SK-N-SH treated with all-trans-retinoic acid at 6 μM for 48 hours (cell line): Measurements from ENCODE around the gene NR2C1.

Experiments
- ARNTL ChIP-seq: fragments of 450-650 bp; formaldehyde crosslinking; IDR thresholded peaks from 2 replicates; pipeline ENCODE4 v1.5.0; 2020; ENCODE audit warnings: low read depth, mild to moderate bottlenecking, moderate library complexity, borderline replicate concordance
- CREB5 ChIP-seq: fragments of 250-450 bp; sonication (Bioruptor Pico); IDR thresholded peaks from 2 replicates; pipeline ENCODE4 v1.5.1; 2020; ENCODE audit warnings: low read depth, mild to moderate bottlenecking, moderate library complexity
- ESRRG ChIP-seq: fragments of 250-450 bp; sonication (Bioruptor Pico); IDR thresholded peaks from 2 replicates; pipeline ENCODE4 v1.6.1; 2021; ENCODE audit warnings: mild to moderate bottlenecking
- GLIS3 ChIP-seq: fragments of 250-450 bp; sonication (Bioruptor Pico); IDR thresholded peaks from 2 replicates; pipeline ENCODE4 v1.5.0; 2020; ENCODE audit warnings: mild to moderate bottlenecking, moderate library complexity
- ISL1 ChIP-seq: fragments of 250-450 bp; sonication (Bioruptor Pico); IDR thresholded peaks from 2 replicates; pipeline ENCODE4 v2.1.2; 2022; ENCODE audit warnings: mild to moderate bottlenecking, moderate library complexity
- POU6F1 ChIP-seq: fragments of 250-450 bp; sonication (Bioruptor Pico); IDR thresholded peaks from 2 replicates; pipeline ENCODE4 v1.8.0; 2021; ENCODE audit warnings: low read depth, mild to moderate bottlenecking, moderate library complexity, borderline replicate concordance
- TOX ChIP-seq: fragments of 250-450 bp; sonication (Bioruptor Pico); IDR thresholded peaks from 2 replicates; pipeline ENCODE4 v1.8.0; 2021; ENCODE audit warnings: mild to moderate bottlenecking, moderate library complexity, borderline replicate concordance
- TSHZ2 ChIP-seq: fragments of 250-450 bp; sonication (Bioruptor Pico); IDR thresholded peaks from 2 replicates; pipeline ENCODE4 v1.5.0; 2020; ENCODE audit warnings: mild to moderate bottlenecking, moderate library complexity
- ZC3H10 ChIP-seq: fragments of 250-450 bp; sonication (Bioruptor Pico); IDR thresholded peaks from 2 replicates; pipeline ENCODE4 v1.5.1; 2021; ENCODE audit warnings: mild to moderate bottlenecking, moderate library complexity
- ZFP3 ChIP-seq: fragments of 250-450 bp; sonication (Bioruptor Pico); IDR thresholded peaks from 2 replicates; pipeline ENCODE4 v1.5.0; 2020; ENCODE audit warnings: mild to moderate bottlenecking, moderate library complexity

- TF ChIP-seq ARNTL (CRISPR knock-in tag) (no peak), ZC3H10 (CRISPR knock-in tag) (no peak), ZFP3 (CRISPR knock-in tag) (no peak), POU6F1 (no peak), GLIS3 (CRISPR knock-in tag) (no peak), CREB5 (no peak), ESRRG (no peak), TSHZ2 (CRISPR knock-in tag) (no peak), ISL1 (CRISPR knock-in tag) (no peak), TOX (CRISPR knock-in tag) (no peak)
Observed at GRCh38 chr12:95083471-95083870, 10.1 kb upstream of the NR2C1 start.
